ENCODE measurements around the gene POLD3. TPM values are rescaled to one million over a fixed set of nuclear protein-coding genes. Genes with fewer than 3 reads are reported as not detected.

POLD3 gene
- total RNA-seq, 1 donor from 2014 or later: 13.5 TPM

DNA sequence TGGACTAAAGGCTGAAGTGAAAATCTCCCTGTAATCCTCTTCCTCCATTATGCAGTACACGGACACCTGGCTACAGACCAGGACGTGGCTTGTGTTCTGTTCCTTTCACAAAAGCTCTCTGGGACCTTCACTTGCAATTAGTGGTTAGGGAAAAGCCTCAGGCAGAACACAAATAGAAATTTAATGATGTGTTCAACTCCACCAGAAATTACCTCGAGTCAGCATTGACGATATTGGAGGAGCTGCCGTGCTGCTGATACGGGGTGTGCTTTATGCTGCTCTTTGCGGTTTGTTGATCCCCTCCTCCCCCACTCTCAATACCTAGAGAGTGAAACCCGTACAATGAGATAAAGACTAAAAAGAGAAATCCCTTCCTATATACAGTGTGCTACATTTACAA, 48.9 kb downstream of the POLD3 start:
- Histone ChIP-seq H3K27me3 (no peaks in the 10 kb centered on the region), H3K36me3 (peaks cover 0 to 32% of the 10 kb centered on the region in 2 donors), H3K4me1 (peaks cover 18% of the 10 kb centered on the region), H3K27ac (no peak overlapping the region), H3K4me3 (no peak overlapping the region), H3K9me3 (no peaks in the 10 kb centered on the region)
- no peak for TF ChIP-seq POLR2A (IDR thresholded peaks at IDR 0.05)
- TF ChIP-seq POLR2AphosphoS5 (IDR thresholded peaks at IDR 0.05; ENCODE audit: insufficient read depth in 1 of 2, low read depth in 1 of 2): no peak
- TF ChIP-seq CTCF (IDR thresholded peaks at IDR 0.05): no peak
- no peak for DNase-seq (ENCODE audit: extremely low spot score in 2 of 2)
- intact Hi-C loops (cut with DNase I): no loop called here

GRCh38 chr11:74641905-74642304, 49.5 kb downstream of the POLD3 start:
- Histone ChIP-seq H3K4me1 (peaks cover 22% of the 10 kb centered on the region), H3K4me3 (no peak overlapping the region), H3K36me3 (peaks cover 0 to 32% of the 10 kb centered on the region in 2 donors), H3K27me3 (no peaks in the 10 kb centered on the region), H3K9me3 (no peaks in the 10 kb centered on the region), H3K27ac (no peak overlapping the region)
- intact Hi-C loops (cut with DNase I): no loop called here
- TF ChIP-seq CTCF (IDR thresholded peaks at IDR 0.05) (no peak), POLR2AphosphoS5 (IDR thresholded peaks at IDR 0.05; ENCODE audit: insufficient read depth in 1 of 2, low read depth in 1 of 2) (peak in 1 of 2 donors; percentile 44)
- DNase-seq (ENCODE audit: extremely low spot score in 2 of 2): peak in 1 of 2 donors; percentile 90

- Histone ChIP-seq H3K36me3 (peaks cover 0 to 28% of the 10 kb centered on the region in 2 donors), H3K4me3 (no peak overlapping the region), H3K27me3 (no peaks in the 10 kb centered on the region), H3K27ac (no peak overlapping the region), H3K4me1 (peaks cover 24% of the 10 kb centered on the region), H3K9me3 (no peaks in the 10 kb centered on the region)
- DNase-seq (ENCODE audit: extremely low spot score in 2 of 2): no peak
- TF ChIP-seq CTCF (IDR thresholded peaks at IDR 0.05): no peak
- no peak for TF ChIP-seq POLR2AphosphoS5 (IDR thresholded peaks at IDR 0.05; ENCODE audit: insufficient read depth in 1 of 2, low read depth in 1 of 2)
- TF ChIP-seq POLR2A (IDR thresholded peaks at IDR 0.05): no peak
- intact Hi-C loops (cut with DNase I): no loop called here
Observed at GRCh38 chr11:74642912-74643311, 50.5 kb downstream of the POLD3 start.

DNA sequence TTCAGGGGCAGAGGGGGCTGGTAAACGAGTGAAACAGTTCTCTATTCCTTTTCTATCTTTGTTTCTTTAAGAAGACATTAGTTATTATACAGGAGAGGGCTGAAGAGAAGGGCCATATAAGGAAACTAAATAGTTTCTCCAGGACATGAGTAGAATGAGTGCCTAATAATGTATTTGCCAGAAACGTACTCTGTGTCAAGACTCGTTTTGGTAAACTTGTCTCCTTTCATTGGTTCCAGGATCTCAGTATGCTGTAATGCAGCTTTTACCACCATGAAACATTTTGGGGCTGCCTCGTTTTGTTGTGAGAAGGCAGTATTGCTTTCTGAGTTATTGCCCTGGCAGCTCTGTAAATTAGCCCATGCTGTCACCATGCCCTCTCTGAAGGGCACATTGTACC, 51.7 kb downstream of the POLD3 start:
- intact Hi-C loops (cut with DNase I): no loop called here
- DNase-seq (ENCODE audit: extremely low spot score in 2 of 2): no peak
- Histone ChIP-seq H3K27me3 (no peaks in the 10 kb centered on the region), H3K27ac (no peak overlapping the region), H3K9me3 (no peaks in the 10 kb centered on the region), H3K4me1 (peaks cover 24% of the 10 kb centered on the region), H3K4me3 (no peak overlapping the region), H3K36me3 (peaks cover 0 to 24% of the 10 kb centered on the region in 2 donors)
- TF ChIP-seq POLR2AphosphoS5 (IDR thresholded peaks at IDR 0.05; ENCODE audit: insufficient read depth in 1 of 2, low read depth in 1 of 2): no peak
- no peak for TF ChIP-seq CTCF (IDR thresholded peaks at IDR 0.05)
- no peak for TF ChIP-seq POLR2A (IDR thresholded peaks at IDR 0.05)

DNA sequence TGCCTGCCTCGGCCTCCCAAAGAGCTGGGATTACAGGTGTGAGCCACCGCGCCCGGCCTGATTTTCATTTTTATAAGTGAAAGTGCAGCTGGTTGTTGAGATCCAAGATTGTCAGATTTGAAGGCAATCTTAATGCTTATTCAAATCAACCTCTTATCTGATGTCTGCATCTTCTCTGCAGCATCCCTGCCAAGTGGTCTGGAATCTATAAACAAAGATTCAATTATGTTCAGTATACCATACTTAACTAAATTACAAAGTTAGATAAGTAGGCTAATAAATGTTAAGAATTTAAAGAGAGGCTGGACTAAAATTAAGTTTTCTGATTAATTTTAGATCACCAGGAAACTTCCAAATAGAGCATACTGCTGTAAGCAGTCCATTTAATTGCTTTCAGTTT, 53.8 kb downstream of the POLD3 start:
- no peak for DNase-seq (ENCODE audit: extremely low spot score in 2 of 2)
- Histone ChIP-seq H3K9me3 (no peaks in the 10 kb centered on the region), H3K4me3 (no peak overlapping the region), H3K36me3 (peaks cover 0 to 8% of the 10 kb centered on the region in 2 donors), H3K4me1 (peaks cover 26% of the 10 kb centered on the region), H3K27ac (no peak overlapping the region), H3K27me3 (no peaks in the 10 kb centered on the region)
- intact Hi-C loops (cut with DNase I): no loop called here
- TF ChIP-seq POLR2AphosphoS5 (IDR thresholded peaks at IDR 0.05; ENCODE audit: insufficient read depth in 1 of 2, low read depth in 1 of 2) (no peak), POLR2A (IDR thresholded peaks at IDR 0.05) (no peak), CTCF (IDR thresholded peaks at IDR 0.05) (no peak)
